HG03442 (cell line): ENCODE results near the gene KIRREL3.

Experiments used
- ATAC-seq: cut with Tn5 transposase; IDR thresholded peaks from one replicate; pipeline ENCODE4 v1.9.1; 2021; ENCODE audit warnings: mild to moderate bottlenecking, moderate library complexity; ENCODE audit not compliant: unreplicated experiment

KIRREL3 gene

GRCh38 chr11:126482586-126483108 lies 517.9 kb downstream of the KIRREL3 start:
- ATAC-seq = no peak

DNA sequence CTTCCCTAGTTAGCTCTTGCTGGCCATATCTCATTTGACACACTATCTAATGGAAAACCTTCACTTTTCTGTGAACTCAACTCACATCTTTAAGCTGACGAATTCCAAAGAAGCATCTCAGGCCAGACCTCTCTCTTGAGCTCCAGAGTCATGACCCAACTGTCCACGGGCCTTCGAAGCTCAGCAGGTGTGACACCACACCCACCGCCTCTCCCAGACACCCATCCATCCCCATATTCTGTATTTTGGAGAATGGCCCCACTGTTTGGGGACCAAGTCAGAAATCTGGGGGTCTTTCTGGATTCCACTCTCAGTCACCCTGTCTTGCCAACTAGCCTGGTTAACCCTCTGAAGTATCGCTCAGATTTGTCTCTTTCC lies 519.3 kb downstream of the KIRREL3 start:
- ATAC-seq = no peak

DNA sequence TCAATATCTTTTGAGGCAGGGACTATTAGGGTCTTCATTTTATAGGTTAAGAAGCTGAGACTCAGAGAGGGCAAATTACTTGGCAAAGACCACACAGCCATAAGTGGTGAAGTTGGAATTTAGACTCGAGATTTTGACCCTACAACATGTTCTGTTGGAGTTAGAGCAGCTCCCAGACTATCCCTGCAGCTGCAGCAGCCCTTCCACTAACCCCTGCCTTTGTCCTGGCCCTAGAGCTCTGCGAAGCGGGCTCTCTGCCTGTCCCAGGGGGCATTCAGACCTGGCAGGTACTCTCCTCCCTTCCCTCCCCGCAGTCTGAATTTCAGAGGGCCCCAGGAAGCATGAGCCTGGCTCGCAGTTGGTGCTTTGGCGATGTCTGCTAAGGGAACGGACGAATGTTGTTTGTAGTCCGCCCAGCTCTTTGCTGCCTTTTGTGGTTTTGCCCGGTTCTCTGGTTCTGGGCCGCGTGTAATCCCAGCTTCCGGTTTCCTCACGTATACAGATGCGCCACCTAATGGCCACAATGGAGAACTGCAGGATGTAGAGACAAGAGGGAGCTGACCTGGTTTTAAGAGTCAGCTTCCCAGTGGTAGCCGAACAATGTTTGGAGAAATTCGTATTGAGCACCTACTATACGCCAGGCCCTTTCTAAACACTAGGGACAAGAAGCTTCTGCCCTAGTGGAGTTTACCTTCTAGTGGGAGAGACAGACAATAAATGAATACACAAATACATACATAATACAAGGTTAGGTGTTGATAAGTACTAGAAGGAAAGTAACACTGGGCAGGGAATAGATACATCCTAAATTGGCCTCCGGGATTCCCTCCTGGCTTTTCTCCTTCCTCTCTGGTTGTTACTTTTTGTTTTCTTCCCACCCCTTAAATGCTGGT lies 519.9 kb downstream of the KIRREL3 start:
- peak; percentile 67 for ATAC-seq

- no peak for ATAC-seq
These were observed 520.6 kb downstream of the KIRREL3 start for GRCh38 chr11:126480015-126480409.

DNA sequence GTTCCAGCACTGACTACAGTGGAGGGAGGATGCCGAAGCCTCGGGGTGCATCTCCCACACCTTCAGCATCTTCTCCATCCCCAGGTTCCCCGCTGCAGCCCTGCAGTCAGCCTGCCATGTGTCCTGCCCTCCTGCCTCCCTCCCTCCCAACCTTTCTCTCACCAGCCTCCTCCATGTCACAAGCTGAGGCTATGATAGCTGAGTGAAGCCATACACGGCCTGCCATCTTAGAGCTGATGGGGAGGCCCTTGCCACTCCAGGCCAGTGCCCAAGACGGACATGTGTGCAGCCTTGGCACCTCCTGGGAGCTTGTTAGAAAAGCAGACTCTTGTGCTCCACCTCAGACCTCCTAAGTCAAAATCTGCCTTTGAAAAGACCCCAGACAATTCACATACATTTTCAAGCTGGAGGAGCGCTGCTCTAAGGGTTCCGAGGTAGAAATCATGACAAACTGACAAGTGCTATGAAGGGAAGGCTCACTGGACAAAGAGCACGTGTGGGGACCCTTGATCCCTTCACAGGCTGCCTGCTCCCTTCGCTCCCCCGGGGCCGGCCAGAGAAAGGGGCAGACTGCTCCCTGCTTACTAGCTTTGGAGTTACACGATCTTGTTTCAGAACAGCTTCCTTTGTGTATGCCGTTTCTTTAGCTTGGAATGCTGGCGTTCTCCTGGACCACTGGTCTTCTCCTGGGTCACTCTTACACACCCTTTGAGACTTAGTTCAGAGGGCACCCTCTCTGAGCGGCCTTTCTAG lies 521.2 kb downstream of the KIRREL3 start:
- ATAC-seq = no peak

DNA sequence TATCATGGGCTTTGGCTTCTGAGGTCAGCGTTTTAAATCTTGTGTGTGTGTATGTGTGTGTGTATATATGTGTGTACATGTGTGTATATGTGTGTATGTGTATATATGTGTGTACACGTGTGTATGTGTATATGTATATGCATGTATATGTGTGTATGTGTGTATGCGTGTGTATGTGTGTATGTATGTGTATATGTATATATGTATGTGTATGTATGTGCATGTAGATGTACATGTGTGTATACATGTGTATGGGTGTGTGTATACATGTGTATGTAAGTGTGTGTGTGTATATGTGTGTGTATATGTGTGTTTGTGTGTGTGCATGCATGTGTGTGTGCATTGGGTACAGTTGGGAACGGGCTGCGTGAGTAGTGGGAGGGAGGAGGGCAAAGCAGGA lies 522.1 kb downstream of the KIRREL3 start:
- ATAC-seq = no peak

GRCh38 chr11:126477535-126478305 lies 522.9 kb downstream of the KIRREL3 start:
- ATAC-seq = no peak

DNA sequence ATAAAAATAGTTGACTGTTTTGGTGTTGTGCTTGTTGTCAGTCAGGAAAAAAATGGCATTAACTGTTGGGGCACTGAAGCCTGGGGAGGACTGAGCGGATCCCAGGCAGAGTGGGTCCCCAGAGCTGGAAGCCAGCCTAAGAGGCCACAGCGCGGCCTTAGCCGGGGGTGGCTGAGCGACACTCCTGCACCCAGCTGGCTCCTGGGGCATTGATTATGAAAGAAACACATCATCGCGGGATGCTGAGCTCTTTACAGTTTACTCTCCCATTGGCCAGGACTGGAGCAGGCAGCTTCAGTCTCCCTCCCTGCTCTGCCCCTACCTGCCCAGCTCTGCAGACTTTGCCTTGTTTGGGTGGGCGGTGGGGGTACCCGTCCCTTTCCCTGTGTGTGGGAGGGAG lies 523.6 kb downstream of the KIRREL3 start:
- no peak for ATAC-seq

DNA sequence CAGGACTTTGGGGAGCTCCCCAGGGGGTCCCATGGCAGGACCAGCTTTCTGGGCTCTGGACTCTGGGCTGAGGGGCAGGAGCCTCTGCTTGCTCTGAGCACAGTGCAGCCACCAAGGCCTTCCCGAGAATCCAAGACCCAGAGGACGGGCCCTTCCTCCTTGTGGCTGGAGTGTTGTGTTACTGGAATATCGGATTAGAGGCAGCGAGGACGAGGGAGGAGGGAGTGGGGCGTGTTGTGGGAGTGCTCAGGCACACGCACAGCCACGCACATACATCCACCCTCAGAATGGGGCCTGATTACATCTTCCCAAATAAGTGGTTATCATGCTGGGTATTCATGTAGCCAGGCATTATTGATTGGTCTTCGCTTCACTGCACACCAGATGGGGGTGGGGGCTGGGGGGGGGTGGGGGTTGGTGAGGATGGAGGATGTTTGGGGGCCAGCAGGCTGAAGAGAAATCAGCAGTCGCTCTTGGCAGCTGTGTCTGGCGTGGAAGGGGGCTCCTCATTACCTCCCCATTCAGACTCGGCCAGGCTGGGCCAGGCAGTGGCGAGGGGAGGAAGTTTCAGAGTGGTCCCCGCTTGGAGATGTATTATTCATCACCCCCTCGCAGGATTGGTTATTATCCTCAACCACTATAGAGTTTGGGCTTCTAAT lies 524.2 kb downstream of the KIRREL3 start:
- ATAC-seq = no peak

DNA sequence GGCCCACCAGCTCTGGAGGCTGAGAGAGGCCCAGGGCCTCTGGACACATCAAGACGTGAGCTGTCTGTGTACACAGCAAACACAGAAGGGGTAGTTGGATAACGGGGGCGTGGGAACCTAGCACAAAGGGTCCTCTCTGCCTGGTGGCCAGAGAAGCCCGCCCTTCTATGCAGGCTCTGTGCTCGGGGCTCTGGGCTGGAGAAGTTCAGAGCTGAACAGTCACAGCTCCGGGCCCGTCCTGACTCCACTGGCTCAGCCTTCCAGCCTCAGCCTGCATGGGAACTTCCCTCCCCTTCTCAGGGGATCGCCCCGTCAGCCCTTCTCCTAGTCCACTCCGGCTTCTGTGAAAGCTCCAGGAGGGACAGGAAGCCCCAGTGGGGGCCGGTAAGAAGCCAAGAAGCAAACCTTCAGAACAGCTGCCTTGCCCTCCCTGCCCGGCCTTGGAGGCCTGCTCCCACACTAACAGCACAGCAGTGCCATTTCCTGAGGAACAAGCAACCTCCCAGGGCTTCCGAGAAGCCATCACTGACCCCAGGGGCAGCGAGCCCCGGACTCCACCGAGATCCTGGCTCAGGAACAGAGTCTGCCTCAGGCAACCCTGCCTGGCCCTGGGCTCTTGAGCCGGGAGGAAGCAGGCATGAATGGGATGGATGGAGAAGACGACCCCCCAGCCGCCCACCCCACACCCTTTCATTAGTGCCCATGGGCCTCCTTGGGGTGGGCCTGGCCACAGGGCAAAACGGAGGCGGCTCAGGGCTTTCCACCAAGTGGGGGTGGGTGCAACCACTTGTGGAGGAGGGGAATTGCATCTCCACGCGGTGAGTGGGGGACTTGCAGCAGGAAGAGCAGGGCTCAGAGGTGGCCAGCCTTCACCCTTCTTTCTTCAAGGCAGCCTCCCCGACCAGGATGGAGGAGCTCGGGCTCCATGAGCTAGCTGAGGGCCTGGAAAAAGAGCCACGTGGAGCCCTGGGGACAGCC lies 525.3 kb downstream of the KIRREL3 start:
- ATAC-seq = no peak

GRCh38 chr11:126474220-126474619 lies 526.4 kb downstream of the KIRREL3 start:
- ATAC-seq = no peak

- no peak for ATAC-seq
These were observed 527.3 kb downstream of the KIRREL3 start for GRCh38 chr11:126473269-126473668.

DNA sequence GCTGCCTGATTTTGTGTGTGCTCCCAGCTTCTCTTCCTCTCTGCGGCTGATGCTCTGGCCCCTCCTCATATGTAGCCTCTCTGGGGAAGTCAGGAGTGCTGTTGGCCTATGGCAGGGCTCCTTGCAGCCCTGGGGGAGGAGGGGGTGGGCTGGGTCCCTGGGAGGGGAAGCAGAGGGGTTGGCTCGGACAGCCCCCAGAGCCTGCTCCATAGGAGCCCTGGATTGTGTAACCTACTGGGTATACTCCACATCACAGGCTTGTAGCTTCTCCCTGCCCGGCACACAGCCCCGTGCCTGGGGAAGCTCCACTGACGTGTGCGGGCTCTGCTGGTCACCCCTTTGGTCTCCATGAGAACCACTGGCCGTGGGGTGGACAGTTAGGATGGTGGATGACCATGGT lies 531.3 kb downstream of the KIRREL3 start:
- no peak for ATAC-seq

- no peak for ATAC-seq
These were observed 532.5 kb downstream of the KIRREL3 start for GRCh38 chr11:126468102-126468521.

GRCh38 chr11:126467471-126467870 lies 533.1 kb downstream of the KIRREL3 start:
- ATAC-seq = no peak

GRCh38 chr11:126467046-126467370 lies 533.6 kb downstream of the KIRREL3 start:
- ATAC-seq = no peak

DNA sequence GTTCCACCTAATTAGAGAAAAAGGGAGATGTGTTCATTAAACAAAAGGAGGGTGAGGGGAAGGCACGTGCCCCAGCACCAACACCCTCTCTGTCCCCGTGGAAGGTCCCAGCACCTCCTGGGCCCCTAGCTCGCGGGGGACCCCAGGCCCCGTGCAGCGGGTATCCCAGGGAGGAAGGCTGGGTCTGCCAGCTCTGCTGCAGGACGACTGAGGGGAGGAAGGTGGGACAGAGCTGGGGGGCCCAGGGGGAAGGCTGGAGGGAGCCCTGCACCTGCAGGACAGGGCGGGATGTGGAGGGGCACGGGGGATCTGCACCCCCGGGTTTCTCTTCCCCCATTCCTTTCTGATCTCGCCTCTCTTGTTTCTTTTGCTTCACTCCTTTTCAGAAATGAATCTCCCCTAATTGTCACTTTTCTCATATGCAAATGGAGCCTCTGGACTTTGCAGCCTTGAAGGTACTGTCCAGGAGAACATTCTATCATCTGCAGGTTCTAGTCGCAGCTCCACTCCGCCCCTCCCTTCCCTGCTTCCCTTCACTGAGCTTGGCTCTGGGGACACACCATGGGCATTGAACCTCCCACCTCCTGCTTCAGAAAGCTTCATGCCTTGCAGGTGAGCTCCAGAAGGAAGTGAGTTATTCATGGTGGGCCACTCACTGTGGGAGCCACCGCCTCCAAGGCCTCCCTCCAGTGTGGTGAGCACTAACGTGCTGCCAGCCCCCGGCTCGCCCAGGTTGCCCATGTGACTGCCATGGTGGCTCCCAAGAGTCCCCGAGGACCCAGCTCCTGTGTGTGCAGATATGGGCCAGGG lies 534.1 kb downstream of the KIRREL3 start:
- ATAC-seq = no peak

GRCh38 chr11:126465573-126466188 lies 534.9 kb downstream of the KIRREL3 start:
- ATAC-seq = peak; percentile 72
